Esophagus muscularis mucosa (tissue), 2 donors: ENCODE results near the gene CORO6.

Source experiments
- EP300 ChIP-seq: sonication (generic); formaldehyde crosslinking; IDR thresholded peaks from one replicate; pipeline ENCODE4 v1.6.1; 2017; ENCODE audit warnings: antibody characterized with exemption
- POLR2A ChIP-seq: fragments of 450-650 bp; IDR thresholded peaks from one replicate; pipeline ENCODE4 v1.6.1; 2017; ENCODE audit warnings: antibody characterized with exemption, moderate library complexity, mild to moderate bottlenecking, low read depth

- TF ChIP-seq POLR2A (no peak), EP300 (no peak)
Measured at GRCh38 chr17:29620779-29621500, 1.8 kb downstream of the CORO6 start.
